Measurements from ENCODE around the gene BBS1.

The BBS1 gene

GRCh38 chr11:66510990-66511339, 530 bp downstream of the BBS1 start:
- DNase-seq (ENCODE audit: low read depth in 2 of 2): no peak
- no peak for TF ChIP-seq CTCF (IDR thresholded peaks at IDR 0.05; ENCODE audit: low read depth, low read length)
- peak overlapping the region; percentile 75 to 83 for H3K4me3 ChIP-seq (replicated peaks in 1 of 2; ENCODE audit: low read depth in 2 of 2, low read length in 2 of 2)

GRCh38 chr11:66523611-66524010, 13.2 kb downstream of the BBS1 start:
- DNase-seq (ENCODE audit: low read depth in 2 of 2): no peak
- TF ChIP-seq CTCF (IDR thresholded peaks at IDR 0.05; ENCODE audit: low read depth, low read length): no peak

GRCh38 chr11:66524304-66525040, 14.0 kb downstream of the BBS1 start:
- TF ChIP-seq CTCF (IDR thresholded peaks at IDR 0.05; ENCODE audit: low read depth, low read length): no peak
- no peak for DNase-seq (ENCODE audit: low read depth in 2 of 2)
- H3K4me3 ChIP-seq (replicated peaks in 1 of 2; ENCODE audit: low read depth in 2 of 2, low read length in 2 of 2): no peak overlapping the region

More at GRCh38 chr11:66523611-66524010, 13.2 kb downstream of the BBS1 start:
- H3K4me3 ChIP-seq (replicated peaks in 1 of 2; ENCODE audit: low read depth in 2 of 2, low read length in 2 of 2): no peak overlapping the region

- TF ChIP-seq CTCF (IDR thresholded peaks at IDR 0.05; ENCODE audit: low read depth, low read length): no peak
- DNase-seq (ENCODE audit: low read depth in 2 of 2): no peak
- H3K4me3 ChIP-seq (replicated peaks in 1 of 2; ENCODE audit: low read depth in 2 of 2, low read length in 2 of 2): no peak overlapping the region
Observed at GRCh38 chr11:66529069-66529468, 18.6 kb downstream of the BBS1 start.

GRCh38 chr11:66529655-66530054, 19.2 kb downstream of the BBS1 start:
- no peak overlapping the region for H3K4me3 ChIP-seq (replicated peaks in 1 of 2; ENCODE audit: low read depth in 2 of 2, low read length in 2 of 2)
- TF ChIP-seq CTCF (IDR thresholded peaks at IDR 0.05; ENCODE audit: low read depth, low read length): no peak

GRCh38 chr11:66530927-66531709, 20.7 kb downstream of the BBS1 start:
- H3K4me3 ChIP-seq (replicated peaks in 1 of 2; ENCODE audit: low read depth in 2 of 2, low read length in 2 of 2): no peak overlapping the region
- TF ChIP-seq CTCF (IDR thresholded peaks at IDR 0.05; ENCODE audit: low read depth, low read length): no peak
- no peak for DNase-seq (ENCODE audit: low read depth in 2 of 2)

More at GRCh38 chr11:66529655-66530054, 19.2 kb downstream of the BBS1 start:
- DNase-seq (ENCODE audit: low read depth in 2 of 2): no peak

All from cardiac fibroblast (primary cell).